Duodenal mucosa (tissue), 2 donors: ENCODE measurements around the gene SLC35D2.
"Not testable (repeated sequence)": the region's sequence is repeated elsewhere in the genome, so short reads cannot be mapped to it uniquely, and the experiment has no call there.

Experiments
- H3K27ac ChIP-seq: one replicate; pipeline ENCODE4 v1.7.0; 2013; ENCODE audit warnings: low read depth, low read length
- H3K27me3 ChIP-seq, 2 donors: one replicate each; pipeline ENCODE4 v1.7.0; 2013; ENCODE audit warnings: low read length in 2 of 2, control low read depth in 1 of 2; ENCODE audit not compliant: insufficient read depth in 2 of 2, control insufficient read depth in 1 of 2
- H3K36me3 ChIP-seq, 2 donors: one replicate each; pipeline ENCODE4 v1.7.0; 2013; ENCODE audit warnings: low read length in 2 of 2, control low read depth in 1 of 2; ENCODE audit not compliant: insufficient read depth in 2 of 2, control insufficient read depth in 1 of 2
- H3K4me1 ChIP-seq, 2 donors: one replicate each; pipeline ENCODE4 v1.7.0; 2013; ENCODE audit warnings: low read length in 2 of 2, control low read depth in 1 of 2; ENCODE audit not compliant: insufficient read depth in 2 of 2, control insufficient read depth in 1 of 2
- H3K4me3 ChIP-seq, 2 donors: one replicate each; pipeline ENCODE4 v1.7.0; 2013; ENCODE audit warnings: low read length in 2 of 2, low read depth in 1 of 2
- H3K9ac ChIP-seq, 2 donors: one replicate each; pipeline ENCODE4 v1.7.0; 2013; ENCODE audit warnings: low read length in 2 of 2, low read depth in 1 of 2
- H3K9me3 ChIP-seq, 2 donors: one replicate each; pipeline ENCODE4 v1.7.0; 2013; ENCODE audit warnings: low read length in 2 of 2, control low read depth in 1 of 2; ENCODE audit not compliant: control insufficient read depth in 1 of 2

SLC35D2 gene

DNA sequence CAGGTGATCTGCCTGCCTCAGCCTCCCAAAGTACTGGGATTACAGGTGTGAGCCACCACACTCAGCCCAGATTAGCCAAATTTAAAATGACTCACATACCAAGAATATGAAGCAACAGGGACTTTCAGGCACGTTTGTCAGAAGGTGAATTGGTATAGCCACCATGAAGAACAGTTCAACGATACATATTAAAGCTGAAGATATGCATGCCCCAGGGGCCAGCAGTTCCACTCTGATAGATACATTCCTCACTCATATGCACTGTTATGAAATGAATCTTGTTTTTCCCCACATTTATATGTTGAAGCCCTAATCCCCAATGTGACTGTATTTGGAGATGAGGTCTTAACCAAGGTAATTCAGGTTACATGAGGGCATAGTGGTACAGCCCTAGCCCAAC lies 22.5 kb downstream of the SLC35D2 start:
- H3K9ac ChIP-seq, result no peak overlapping the region
- H3K9me3 ChIP-seq, result no peaks in the 10 kb centered on the region
- H3K27ac ChIP-seq, result no peak overlapping the region
- no peaks in the 10 kb centered on the region for H3K27me3 ChIP-seq
- H3K36me3 ChIP-seq, result peaks cover 9 to 42% of the 10 kb centered on the region in 2 donors
- no peak overlapping the region for H3K4me3 ChIP-seq
- H3K4me1 ChIP-seq, result no peaks in the 10 kb centered on the region

DNA sequence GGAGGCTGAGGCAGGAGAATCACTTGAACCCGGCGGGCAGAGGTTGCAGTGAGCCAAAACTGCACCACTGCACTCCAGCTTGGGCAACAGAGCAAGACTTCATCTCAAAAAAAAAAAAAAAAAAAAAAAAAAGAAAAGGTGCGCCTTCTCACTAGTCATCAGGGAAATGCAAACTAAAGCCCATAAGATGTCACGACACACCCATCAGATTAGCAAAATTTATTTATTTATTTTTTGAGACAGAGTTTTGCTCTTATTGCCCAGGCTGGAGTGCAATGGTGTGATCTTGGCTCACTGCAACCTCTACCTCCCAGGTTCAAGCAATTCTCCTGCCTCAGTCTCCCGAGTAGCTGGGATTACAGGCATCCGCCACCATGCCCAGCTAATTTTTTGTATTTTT lies 23.0 kb downstream of the SLC35D2 start:
- H3K9me3 ChIP-seq, H3K27me3 ChIP-seq, H3K4me1 ChIP-seq, H3K4me3 ChIP-seq, H3K9ac ChIP-seq, H3K27ac ChIP-seq: not testable (repeated sequence)
- H3K36me3 ChIP-seq, result peaks cover 9 to 46% of the 10 kb centered on the region in 2 donors

DNA sequence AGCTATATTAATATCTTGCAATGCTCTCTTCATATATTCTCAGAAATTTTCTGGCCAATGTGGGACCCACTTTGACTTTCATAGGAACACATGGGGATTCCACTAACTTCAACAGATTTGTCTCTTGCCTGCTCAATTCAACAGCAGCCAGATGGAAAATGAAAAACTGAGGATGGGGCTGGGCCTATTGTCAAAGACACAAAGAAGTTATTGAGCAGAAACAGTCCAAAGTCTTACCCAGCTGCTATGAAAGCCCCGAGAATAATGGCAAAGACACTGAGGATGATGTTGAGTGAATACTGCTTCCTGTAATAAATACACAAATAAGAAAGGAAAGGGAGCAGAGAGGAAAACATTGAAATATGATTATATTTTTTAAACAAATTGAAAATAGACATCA lies 32.6 kb downstream of the SLC35D2 start:
- Histone ChIP-seq H3K4me1 (no peaks in the 10 kb centered on the region), H3K27me3 (no peaks in the 10 kb centered on the region), H3K9me3 (no peaks in the 10 kb centered on the region), H3K27ac (no peak overlapping the region), H3K4me3 (no peak overlapping the region), H3K9ac (no peak overlapping the region), H3K36me3 (peaks cover 10 to 24% of the 10 kb centered on the region in 2 donors)

DNA sequence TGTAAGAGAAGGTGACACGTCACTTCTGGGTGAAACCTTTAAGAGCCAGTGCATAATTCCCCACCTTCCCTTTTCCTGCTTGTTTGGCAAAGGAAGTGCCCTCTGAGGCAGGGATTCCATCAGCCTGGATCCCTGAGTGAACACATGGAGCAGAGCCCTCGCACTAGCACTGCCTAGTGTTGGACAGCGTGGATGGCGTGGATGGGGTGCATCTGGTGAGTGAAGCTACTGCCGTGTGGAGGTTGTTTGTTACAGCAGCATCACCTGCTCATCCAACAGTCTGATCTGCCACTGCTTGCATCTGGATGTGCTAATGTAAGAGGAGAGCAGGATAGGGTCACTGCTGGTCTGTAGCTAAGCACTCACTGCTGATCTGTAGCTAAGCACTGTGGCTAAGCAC lies 35.2 kb downstream of the SLC35D2 start:
- Histone ChIP-seq H3K27ac (no peak overlapping the region), H3K4me3 (no peak overlapping the region), H3K27me3 (no peaks in the 10 kb centered on the region)

DNA sequence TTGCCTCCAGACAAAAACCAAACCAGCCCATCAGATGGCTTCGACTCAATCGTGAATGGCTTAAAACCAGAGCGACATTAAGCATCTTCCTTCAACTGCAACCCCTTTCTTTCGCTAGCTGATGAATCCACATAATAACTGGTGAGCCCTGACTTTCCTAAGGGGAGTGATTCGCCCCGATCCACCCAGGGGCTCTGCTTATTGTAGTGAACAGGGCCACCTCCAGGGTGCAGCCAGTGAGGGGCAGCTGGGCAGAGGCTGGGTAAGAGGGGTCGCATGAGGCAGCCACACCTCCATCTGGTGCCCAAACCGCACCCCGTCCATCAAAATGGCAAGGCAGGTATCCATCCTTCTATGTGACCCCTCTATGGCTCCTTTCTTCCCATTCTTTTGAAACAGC lies 38.0 kb downstream of the SLC35D2 start:
- H3K4me3 ChIP-seq, result no peak overlapping the region
- H3K27me3 ChIP-seq, result no peaks in the 10 kb centered on the region
- H3K4me1 ChIP-seq, result peaks cover 13 to 17% of the 10 kb centered on the region in 2 donors
- H3K9me3 ChIP-seq, result no peaks in the 10 kb centered on the region
- no peak overlapping the region for H3K9ac ChIP-seq
- no peak overlapping the region for H3K27ac ChIP-seq
- H3K36me3 ChIP-seq, result peaks cover 16 to 22% of the 10 kb centered on the region in 2 donors

More for the DNA sequence above, 35.2 kb downstream of the SLC35D2 start:
- peaks cover 8 to 11% of the 10 kb centered on the region in 2 donors for H3K4me1 ChIP-seq
- peaks cover 10 to 14% of the 10 kb centered on the region in 2 donors for H3K36me3 ChIP-seq
- no peaks in the 10 kb centered on the region for H3K9me3 ChIP-seq
- H3K9ac ChIP-seq, result no peak overlapping the region

DNA sequence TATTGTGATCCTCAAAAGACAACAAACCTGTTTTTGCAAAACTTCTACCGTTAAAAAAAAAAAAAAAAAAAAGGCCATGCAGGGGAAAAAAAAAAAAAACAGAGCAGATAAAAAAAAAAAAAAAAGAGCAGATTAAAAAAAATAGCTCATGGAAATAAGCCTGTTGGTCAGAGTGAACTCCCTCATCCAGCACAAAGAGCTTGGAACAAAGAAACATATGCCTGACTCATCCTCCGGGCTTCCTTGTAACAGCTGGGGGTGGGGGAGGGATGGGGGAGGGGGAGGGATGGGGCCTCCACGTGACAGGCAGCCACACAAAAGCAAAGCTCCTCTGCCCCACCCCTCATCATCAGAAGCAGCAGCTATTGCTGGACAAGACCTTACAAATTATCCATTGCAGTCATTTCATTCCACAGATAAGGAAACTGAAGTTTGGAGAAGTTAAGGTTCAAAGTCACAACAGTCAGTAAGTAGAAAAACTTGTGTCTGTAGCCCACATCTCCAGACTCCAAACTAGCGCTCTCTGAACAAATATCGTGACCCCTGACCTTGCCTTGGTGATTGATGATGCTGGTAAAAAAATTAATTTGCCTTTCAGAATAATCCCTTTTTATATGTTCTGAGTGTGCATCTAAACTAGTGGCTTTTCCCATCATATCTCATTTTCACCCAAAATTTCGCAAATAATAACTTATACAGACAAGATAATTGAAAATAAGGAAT lies 38.9 kb downstream of the SLC35D2 start:
- Histone ChIP-seq H3K27me3 (no peaks in the 10 kb centered on the region), H3K9me3 (no peaks in the 10 kb centered on the region), H3K9ac (no peak overlapping the region), H3K27ac (no peak overlapping the region), H3K36me3 (peaks cover 16 to 20% of the 10 kb centered on the region in 2 donors), H3K4me3 (no peak overlapping the region), H3K4me1 (peaks cover 17 to 21% of the 10 kb centered on the region in 2 donors)

DNA sequence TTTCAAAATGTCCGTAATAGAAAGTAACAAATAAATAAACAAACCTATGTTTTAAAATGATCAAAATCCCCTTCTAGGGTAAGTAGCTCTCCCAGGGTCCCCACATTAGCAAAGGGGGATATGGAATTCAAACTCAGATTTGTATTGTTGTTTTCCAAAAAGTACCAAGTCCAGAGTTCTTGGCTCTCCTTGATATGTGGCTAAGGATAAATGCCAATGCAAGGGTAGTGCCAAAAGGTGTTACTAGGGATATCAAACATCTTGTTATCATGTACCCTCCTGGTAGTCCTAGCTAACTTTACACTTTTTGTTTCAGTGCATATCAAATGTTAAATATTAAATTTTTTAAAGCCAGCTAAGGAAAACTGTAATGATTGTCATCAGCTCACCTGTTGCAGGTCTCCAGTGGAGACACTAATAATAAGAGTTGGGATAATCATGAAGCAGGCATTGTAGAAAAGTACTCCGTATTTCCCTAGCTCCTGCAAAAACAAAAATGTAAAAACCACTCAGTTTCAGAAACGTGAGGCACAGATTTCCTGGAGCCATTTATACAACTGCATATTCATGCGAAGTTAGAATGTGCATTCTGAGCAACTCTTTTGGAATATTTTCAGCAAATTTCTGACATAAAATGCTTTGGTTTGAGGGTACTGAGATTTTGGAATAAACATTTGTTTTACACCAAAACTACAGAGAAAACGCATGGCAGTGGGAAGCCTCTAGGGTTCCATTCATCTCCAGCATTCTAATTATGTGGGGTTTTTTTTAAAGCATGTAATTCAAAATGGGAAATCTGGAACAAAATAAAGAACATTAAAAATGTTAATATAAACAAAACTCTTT lies 39.8 kb downstream of the SLC35D2 start:
- Histone ChIP-seq H3K4me1 (peaks cover 17 to 21% of the 10 kb centered on the region in 2 donors), H3K27me3 (no peaks in the 10 kb centered on the region), H3K27ac (peak overlapping the region; percentile 17), H3K9ac (no peak overlapping the region), H3K4me3 (no peak overlapping the region), H3K36me3 (peaks cover 16 to 19% of the 10 kb centered on the region in 2 donors), H3K9me3 (no peaks in the 10 kb centered on the region)

DNA sequence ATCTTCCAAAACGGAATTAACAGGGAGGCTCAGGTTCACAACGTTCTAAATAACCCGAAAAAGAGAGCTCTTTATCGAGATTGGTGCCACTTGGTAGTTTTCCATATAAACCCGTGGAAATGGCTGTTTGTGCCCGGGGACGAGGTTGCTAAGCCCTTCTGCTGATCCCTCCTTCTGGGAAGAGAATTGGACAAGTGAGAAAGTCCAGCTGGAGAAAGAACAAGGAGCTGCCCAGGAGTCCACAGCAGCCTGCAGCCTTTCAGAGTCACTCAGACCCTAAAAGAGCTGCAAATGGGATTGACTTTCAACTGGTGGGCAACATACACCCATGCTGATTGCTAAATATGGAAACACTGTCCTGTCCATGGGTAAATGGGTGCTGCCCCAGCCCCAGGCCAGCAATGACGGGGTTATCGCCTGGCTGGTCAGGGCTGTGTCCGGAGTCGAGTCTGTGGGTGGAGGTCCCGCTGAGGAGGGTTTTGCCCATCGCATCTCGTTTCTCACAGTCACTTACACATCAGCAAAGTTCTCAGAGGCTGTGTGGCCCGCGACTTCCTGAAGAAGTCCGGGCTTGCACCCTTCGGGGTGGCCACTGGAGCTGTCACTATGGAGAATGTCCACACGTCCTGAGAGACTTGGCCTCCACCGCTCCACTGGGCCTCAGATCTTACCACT lies 40.8 kb downstream of the SLC35D2 start:
- Histone ChIP-seq H3K27ac (no peak overlapping the region), H3K9me3 (no peaks in the 10 kb centered on the region), H3K36me3 (peaks cover 9 to 12% of the 10 kb centered on the region in 2 donors), H3K4me3 (no peak overlapping the region), H3K4me1 (peaks cover 17 to 21% of the 10 kb centered on the region in 2 donors), H3K9ac (no peak overlapping the region), H3K27me3 (no peaks in the 10 kb centered on the region)

DNA sequence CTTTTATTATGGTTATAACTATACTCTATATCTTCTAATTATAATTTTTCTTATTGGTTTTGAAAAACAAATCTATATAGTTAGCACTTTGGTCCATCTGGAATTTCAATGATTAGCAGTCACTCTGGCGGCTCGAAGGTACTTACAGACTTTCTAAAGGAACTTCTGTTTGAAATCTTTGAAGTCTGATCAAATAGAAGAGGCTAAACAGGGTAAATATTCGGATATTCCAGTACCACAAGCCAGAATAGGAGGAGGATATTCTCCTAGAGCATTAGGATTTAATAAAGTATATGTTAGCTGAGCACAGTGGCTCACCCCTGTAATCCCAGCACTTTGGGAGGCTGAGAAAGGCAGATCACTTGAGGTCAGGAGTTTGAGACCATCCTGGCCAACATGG lies 42.8 kb downstream of the SLC35D2 start:
- H3K9ac ChIP-seq, result no peak overlapping the region
- H3K36me3 ChIP-seq, result peaks cover 8 to 9% of the 10 kb centered on the region in 2 donors
- H3K4me1 ChIP-seq, result peaks cover 17 to 21% of the 10 kb centered on the region in 2 donors
- H3K4me3 ChIP-seq, result no peak overlapping the region
- H3K27me3 ChIP-seq, result no peaks in the 10 kb centered on the region
- H3K27ac ChIP-seq, result no peak overlapping the region
- no peaks in the 10 kb centered on the region for H3K9me3 ChIP-seq

DNA sequence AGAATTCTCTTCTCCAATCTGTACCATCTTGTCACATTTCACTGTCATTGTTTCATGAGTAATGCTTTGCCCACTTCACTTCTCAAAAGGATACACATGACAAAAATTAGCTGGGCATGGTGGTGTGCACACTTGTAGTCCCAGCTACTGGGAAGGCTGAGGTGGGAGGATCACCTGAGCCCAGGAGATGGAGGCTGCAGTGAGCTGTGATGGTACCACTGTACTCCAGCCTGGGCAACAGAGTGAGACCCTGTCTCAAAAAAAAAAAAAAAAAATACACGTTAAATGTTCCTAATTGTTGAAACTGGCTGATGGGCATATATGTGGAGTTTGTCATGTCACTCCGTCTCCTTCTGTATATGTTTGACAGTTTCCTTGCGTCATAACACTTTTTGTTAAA lies 45.2 kb downstream of the SLC35D2 start:
- H3K9ac ChIP-seq, result no peak overlapping the region
- H3K4me3 ChIP-seq, result no peak overlapping the region
- H3K27me3 ChIP-seq, result no peaks in the 10 kb centered on the region
- no peaks in the 10 kb centered on the region for H3K9me3 ChIP-seq
- peaks cover 9 to 10% of the 10 kb centered on the region in 2 donors for H3K4me1 ChIP-seq
- H3K27ac ChIP-seq, result no peak overlapping the region
- H3K36me3 ChIP-seq, result peaks cover 9 to 12% of the 10 kb centered on the region in 2 donors
